HEK293T (cell line): ENCODE results near the gene C2CD2.

Source experiments
- ELF4 ChIP-seq: fragments of 450-650 bp; IDR thresholded peaks from 2 replicates; pipeline ENCODE4 v1.6.1; 2017; ENCODE audit warnings: antibody characterized with exemption
- FOXK2 ChIP-seq: fragments of 450-650 bp; IDR thresholded peaks from 2 replicates; pipeline ENCODE4 v1.6.1; 2016; ENCODE audit warnings: mild to moderate bottlenecking
- FOXM1 ChIP-seq: fragments of 450-650 bp; IDR thresholded peaks from 2 replicates; pipeline ENCODE4 v1.6.1; 2017; ENCODE audit warnings: mild to moderate bottlenecking, borderline replicate concordance
- TARDBP ChIP-seq: fragments of 450-650 bp; IDR thresholded peaks from 2 replicates; pipeline ENCODE4 v1.6.1; 2016

DNA sequence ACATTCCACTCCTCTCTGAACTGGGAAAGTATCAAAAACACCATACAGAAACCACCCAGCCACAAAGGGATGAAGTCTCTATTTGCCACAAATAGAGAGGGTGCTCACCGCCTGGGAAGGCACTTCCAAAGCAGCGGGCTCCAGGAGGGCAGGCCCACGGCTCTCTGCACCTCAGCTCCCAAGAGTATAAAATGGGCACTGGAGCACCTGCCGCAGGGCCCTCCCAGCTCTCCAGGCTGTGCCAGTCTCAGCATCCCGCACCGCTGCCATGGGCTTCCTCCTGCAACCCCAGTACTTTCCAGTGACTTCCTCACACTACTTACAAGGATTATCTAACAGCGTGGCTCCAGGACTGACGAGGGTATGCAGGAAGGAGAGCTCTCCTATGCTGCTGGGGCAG, 14.4 kb downstream of the C2CD2 start:
- TF ChIP-seq ELF4 (no peak), TARDBP (no peak), FOXM1 (no peak), FOXK2 (no peak)
